Occipital lobe (tissue), 2 donors: ENCODE results near the gene ARPC5. TPM values are rescaled to one million over a fixed set of nuclear protein-coding genes. Genes with fewer than 3 reads are reported as not detected.

Experiments used
- DNase-seq: peaks from one replicate; lab custom pipeline; 2025; lab: John Stamatoyannopoulos, UW
- total RNA-seq: library from RNA; depleted of rRNA; stranded (reverse); fragments of >200 nt; gene quantifications from one replicate; pipeline ENCODE4 v1.2.3, GENCODE V29; 2014

The ARPC5 gene
- total RNA-seq, 1 donor from 2014 or later: 145 TPM

DNA sequence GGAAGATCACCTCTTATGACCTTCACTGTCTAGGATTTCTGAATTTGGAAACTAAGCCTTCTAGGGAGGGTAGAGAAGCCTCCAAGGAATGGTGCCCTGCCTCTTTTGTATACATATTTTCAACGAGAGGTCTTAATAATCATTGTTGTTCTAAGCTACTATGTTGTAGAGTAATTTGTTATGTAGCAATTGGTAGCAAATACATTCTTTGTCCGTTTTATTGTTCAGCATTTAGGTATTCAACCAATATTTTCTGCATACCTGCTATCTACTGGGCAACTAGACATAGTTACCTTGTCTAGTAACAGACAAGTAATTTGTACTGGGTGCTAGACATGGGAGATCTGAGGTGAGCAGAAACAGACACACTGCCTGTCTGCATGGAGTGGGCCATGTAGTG is 24.6 kb downstream of the ARPC5 start:
- no peak for DNase-seq

DNA sequence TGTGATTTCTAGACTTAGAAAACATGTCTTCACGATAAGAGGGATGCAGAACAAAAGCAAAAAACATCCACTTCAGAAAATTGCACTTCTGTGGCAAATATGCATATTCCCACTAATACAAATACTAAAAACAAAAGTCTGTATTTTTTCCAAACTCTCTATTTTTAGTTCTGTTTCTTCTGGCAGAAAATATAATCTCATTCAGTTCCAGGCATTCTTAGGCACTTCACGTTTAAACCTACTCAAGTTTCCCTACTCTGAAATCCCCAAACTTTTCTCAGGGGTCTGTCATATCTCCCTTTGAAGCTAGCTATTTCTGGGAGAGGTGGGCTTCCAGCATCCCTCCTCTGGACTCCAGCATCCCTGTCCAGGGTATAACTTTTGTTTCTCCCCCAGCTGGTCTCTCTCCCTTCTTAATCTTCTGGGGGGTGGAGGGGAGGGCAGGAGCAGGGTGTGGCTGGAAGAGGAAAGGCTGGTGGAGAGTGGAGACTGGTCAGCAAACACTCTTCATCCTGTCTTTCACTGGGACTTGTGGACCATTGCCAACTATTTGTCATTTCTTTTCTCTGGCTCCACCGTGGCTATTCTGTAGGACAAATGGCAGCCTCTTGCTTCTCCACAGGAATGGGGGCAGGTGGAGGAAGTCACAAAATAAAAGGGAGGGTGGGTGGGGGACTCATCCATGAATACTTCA is 25.7 kb downstream of the ARPC5 start:
- DNase-seq: no peak

DNA sequence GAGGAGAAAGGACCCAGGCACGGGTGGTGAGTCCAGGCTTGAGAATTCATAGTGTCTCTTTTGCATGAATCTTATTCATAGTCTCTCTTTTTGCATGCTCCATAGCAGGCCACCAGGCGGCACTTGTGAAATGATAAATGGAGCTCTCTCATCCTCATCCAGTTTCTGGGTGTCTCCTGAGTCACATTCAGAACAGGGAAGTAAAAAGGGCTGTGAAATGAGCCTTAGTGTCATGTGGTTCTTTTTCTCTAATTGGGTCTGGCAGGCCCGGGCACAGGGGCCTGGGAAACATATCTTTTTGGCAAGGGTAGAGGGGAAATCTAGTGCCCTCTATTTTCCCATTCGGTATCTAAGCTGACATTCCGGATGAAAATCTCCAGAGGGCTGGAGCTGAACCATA is 26.3 kb downstream of the ARPC5 start:
- peak; percentile 54 for DNase-seq

DNA sequence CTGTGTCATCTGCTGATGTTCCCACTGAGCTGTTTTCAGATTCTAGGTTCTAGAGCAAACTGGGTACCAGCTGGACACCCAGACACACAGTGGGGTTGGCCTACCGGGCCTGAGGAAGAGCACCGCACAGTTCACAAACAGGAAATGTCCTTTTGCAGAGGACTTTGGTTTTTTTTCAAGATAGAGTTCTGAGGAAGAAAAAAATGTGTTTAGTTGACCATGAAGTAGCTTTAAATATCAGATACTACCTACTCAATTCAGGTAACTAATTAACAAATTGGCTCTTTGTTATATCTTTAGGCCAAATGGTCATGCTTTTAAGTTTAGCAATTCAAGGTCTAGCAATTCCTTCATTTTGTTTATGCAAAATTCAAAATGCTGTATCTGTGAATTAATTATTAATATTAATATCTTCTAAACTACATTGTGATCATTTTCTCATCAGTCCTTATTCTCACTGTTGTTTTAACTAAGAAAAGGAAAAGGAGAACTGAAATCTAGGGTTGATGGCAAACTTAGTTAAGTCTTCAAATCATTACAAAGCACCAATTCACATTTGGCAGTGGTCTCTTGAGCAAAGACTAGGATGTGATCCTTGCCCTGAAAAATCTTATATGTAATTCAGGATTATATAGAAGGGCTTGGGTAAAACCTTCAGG is 28.1 kb downstream of the ARPC5 start:
- no peak for DNase-seq

DNA sequence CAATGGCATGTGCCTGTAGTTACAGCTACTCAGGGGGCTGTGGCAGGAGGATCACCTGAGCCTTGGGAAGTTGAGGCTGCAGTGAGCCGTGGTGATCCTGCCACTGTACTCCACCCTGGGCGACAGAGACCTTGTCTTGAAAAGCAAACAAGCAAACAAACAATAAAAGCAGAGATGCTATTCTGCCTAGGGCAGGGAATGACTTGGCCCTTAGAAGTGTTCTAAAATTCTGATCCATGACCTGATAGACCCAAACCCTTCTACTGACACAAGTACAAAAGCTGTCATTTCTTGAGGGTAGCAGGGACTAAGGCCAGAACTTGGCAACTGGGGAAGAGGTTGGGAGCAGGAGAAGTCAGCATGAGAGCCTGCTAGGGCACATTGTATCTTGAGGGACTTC is 29.7 kb downstream of the ARPC5 start:
- DNase-seq: no peak

DNA sequence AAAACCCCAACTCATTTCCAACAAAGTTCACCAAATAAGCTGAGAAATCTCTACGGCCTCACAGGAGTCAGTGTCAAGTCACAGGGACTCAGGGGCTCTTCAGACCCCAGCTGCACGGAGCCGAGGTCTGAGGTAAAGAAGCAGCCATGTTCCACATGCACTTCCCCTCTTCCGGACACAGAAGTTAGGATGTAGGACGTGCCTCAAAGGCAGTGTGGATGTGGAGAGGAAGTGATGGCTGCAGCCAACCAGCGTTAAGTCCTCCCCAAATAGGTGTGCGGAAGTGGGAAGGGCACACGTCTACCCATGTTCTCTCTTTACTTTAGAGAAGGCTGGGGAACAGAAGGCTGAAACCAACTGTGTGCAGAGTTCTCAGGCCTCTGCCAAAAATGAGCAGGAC is 30.8 kb downstream of the ARPC5 start:
- no peak for DNase-seq

DNA sequence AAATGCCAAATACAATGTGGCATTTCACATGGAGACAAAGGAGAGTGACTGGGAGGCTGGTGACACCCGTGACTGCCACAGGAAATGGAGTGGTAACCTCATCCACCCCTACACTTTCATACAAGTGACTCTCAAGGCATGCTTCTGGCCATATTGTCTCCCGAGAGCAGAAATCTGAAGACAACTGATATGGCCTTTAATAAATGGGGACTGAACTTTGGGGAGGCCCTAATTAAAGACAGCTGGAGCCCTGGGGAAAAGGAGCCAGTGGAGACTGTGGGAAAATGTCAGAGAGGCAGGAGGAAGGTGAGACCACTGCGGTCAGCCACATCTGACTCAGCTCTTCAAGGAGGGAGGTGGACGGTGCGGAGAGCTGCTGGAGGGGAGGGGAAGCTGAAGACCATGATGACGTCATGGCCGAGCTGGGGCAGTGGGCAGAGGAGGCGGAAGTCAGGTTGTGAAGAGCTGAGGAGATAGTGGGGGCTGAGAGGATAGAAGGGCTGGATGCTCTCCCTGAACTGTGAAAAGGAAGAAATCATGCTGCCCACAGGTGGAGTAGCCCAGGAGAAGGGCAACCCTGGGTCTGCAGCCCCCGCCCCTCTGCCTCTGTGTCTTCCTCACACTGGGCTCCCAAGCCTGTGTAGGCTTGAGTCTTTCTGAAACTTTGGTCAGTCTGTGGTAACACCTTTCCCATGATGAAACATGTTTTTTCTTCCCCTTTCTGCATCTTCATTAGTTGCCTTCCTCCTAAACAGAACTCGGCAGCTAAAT is 31.4 kb downstream of the ARPC5 start:
- DNase-seq: no peak

DNA sequence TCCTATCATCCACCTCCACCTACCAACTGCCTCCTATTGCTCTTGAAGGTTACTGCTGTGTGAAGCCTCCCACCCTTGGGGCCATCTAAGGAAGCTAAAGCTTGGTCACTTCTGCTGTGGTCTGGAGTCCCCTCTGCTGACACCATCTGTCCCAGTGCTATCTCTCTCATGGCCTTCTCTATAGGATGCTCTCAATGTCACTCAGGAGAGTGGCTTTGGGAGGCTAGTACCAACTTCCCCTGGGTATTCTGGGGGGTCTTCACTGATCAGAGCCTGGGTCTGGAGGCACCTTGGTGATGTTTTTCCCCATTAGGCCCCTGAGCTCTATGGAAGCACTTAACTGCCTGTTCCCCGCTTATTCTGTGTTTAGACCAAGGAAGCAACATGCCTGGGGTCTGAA is 33.1 kb downstream of the ARPC5 start:
- no peak for DNase-seq

DNA sequence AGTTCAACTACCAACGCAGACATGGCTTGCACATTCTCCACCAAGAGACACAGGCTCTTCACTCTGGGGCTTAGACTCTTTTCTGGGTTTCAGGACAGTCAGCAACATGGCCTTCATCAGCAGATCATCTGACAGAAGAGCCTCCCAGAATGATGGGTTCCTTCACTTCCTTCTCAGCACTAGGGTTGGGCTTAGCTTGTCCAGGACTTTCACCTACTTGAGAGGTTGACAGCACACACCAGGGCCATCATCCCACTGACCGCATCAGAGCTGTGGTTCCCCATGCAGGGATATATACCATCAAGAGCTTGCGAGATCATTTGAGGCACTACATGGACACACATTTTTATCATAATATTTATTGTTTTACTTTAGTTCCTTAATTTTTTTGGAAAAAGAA is 34.9 kb downstream of the ARPC5 start:
- no peak for DNase-seq

DNA sequence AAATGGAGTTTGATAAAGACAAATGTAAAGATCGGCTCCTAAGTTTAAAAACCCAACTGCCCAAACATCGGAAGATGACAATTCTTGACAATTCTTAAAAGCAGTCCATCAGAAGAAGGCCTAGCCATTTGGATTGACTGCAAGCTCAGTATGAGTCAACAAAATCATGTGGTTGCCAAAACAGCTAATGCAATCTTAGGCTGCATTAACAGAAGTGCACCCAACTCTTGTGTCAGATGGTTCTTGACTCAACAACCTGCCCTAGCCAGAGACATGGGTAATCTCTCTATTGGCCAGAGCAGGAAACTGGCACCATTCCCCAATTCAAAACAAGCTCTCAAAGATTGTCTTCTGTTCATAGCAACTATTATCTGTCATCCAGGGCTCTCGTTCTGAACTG is 35.4 kb downstream of the ARPC5 start:
- DNase-seq: no peak

DNA sequence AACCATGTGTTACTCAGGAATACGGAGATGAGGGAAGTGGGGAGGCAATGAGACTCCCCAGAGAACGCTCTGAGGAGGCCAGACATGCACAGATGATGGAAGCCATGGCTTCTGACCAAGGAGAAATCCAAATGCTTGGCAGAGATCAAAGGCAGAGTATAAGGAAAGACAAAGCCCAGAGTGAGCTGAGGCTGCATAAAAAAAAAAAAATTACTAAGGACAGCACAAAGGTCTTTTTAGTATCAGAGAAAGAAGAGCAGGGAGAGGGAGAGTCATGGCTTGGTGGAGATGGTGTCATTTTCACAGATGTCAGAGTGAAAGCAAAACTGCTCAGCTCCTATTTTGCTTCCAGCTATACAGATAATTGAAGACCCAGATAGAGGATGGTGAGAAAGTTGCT is 37.2 kb downstream of the ARPC5 start:
- DNase-seq: no peak

DNA sequence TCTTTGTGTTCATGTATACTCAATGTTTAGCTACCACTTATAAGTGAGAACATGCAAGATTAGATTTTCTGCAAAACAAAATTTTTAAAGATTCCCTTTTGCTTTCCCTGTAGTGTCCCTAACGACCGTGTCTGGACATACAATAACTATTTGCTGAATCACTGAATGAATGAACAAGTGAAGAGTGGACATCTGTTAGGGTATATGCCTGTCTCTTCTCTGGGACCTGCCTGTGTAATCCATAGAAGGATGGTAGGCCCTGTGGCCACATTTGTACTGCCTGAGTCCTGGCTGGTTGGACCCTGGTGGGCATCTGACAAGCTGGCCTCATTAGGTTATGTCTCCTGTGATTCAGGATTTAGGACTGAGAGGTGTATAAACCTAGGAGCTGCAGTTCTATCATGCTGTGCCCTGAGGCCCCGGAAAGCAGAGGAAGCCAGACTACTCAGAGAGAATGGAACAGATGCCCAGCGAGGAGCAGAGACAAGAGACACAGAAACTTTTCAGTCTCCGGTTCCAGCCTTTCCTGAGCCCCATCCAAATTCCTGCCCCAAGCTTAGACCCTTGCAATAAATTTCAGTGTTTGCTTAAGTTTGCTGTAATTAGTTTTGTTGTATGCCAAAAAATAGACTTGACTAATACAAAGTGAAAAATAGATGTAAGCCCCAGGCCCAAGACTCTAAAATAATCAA is 37.8 kb downstream of the ARPC5 start:
- no peak for DNase-seq

DNA sequence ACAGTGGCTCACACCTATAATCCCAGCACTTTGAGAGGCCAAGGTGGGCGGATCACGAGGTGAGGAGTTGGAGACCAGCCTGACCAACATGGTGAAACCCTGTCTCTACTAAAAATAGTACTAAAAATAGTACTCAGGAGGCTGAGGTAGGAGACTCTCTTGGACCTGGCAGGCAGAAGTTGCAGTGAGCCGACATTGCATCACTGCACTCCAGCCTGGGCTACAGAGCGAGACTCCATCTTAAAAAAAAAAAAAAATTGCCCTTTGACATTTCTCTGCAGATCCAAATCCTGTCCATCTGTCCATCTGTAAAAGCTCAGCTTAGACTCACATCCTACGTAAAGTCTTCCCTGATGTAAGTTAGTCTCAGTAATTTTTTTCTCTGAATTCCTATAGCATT is 39.1 kb downstream of the ARPC5 start:
- no peak for DNase-seq

DNA sequence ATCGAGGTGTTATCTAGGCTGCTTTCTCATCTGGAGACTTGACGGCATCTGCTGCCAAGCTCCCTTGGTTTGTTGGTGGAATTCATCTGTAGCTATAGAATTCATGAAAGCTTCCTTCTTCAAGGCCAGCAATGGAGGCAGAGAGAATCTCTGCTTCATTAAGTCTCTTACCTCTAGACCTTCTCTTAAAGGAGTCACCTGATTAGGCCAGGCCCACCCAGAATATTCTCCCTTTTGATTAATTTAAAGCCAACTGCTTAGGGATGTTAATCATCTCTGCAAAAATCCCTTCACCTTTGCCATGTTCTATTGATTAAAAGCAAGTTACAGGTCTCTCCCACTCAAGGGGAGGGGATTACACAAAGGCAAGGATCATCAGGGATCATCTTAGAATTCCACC is 40.0 kb downstream of the ARPC5 start:
- no peak for DNase-seq

DNA sequence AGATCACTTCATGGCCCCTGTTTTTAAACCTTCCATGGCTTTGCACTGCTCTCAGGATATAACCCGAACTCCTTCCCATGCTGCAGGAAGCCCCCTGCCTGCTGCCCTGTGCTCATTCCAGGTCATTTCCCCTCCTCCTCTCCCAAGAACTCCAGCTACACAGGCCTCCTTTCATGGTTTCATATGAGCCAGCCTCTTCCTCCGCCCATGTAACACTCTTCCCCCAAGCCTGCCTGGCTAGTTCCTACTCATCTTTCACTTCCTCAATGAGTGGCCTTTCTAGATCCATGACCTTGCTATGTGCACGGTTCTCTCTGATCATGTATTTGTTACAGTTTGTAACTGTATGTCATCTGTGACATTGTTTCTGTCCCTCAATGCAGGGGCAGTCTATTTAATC is 42.2 kb downstream of the ARPC5 start:
- no peak for DNase-seq

DNA sequence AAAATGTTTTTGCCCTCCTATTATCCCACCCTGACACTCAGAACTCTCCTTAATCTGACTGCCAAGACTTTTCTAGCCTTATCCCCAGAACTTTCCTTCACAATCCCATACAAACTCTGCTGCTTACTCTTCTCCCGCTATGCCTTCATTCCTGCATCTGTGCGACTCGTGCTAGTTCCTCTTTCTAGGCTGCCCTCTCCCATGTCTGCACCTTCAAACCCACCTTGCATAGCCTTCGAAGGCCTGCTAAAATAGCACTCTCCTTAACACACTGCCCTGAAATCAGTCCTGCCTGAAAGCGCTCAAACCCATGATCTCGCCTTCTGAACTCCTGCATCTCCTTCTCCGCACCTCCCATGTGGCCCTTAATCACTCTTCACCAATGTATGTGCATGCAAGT is 42.9 kb downstream of the ARPC5 start:
- no peak for DNase-seq

DNA sequence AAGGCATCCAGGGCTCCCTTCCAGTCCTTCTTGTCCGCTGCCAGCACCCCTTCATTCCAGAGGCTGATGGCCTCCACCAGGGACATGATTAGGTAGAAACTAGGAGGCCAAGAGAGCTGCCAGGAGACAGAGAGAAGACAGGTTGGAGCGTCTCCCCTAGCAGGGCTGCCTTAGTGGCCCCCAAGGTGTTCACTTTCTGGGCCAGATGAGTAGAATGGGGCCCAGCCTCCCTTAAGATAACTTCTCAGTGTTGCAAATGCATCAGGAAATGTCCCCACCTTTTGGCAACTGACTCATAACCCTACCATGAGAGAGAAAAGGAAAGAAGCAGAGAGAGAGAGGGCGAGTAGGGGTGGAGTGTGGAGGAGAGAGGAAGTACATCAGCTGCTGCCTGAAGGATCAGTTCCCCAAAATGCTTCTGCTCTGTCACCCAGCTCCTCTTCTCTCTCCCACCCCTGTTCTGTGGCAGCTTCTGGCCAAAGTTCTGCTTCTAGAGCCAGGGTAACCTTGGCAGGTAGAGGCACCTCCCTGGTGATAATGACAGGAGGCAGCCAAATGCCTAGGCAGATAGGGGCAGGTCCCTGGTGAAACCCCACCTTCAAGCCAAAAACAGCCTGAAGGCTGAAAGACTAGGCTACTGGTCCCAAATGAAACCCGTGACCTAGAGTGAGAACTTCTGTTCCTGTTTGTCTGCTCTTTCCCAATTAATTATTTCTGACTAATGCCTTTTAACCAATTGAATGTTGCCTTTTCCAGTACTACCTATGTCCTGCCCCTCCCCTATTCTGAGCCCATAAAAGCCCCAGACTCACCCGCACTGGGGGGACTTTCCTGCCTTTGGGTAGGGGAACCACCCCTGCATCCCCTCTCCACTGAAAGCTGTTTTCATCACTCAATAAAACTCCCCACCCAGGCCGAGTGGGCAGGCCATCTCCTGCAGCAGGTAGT is 45.1 kb downstream of the ARPC5 start, which contains the start of gene NCF2:
Gene NCF2 (minus strand): TSS at position 216 of the 948 bp plus-strand sequence. CDS start 130 bp downstream, at position 86.
- DNase-seq: no peak

DNA sequence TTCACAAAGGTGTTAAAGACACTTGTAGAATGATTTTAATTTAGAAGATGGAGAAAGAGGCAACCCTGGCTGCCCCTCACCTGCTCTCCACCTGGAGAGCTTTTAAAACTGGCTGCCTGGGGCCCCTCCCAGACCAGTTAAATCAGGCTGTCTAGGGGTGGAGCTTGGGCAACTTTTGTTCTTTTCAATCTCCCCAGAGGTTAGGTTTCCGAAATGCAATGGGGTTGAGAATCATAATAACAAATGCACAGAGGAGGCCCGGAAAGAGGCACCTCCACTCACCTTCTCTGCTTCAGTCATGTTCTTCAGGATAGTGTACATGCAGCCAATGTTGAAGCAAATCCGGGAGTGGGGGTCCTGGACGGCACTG is 45.7 kb downstream of the ARPC5 start:
- DNase-seq: no peak

DNA sequence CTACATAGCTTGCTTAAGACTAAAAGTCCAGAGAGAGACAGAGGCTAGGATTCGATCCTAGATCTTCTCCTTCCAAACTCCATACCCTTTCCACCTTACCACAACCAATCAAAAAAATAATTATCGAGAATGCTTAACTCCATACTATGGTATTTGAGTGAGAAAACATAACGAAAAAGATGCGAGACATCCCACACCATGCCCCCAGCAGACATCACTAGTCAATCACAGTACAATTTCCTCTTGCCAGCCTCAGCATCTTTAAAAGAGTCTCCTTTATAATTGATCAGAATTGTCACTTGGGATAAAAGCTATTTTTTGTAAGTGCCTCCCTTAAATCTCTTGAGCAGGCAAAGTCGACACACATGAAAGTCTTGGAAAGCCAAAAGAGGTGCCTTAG is 46.2 kb downstream of the ARPC5 start:
- DNase-seq: no peak

DNA sequence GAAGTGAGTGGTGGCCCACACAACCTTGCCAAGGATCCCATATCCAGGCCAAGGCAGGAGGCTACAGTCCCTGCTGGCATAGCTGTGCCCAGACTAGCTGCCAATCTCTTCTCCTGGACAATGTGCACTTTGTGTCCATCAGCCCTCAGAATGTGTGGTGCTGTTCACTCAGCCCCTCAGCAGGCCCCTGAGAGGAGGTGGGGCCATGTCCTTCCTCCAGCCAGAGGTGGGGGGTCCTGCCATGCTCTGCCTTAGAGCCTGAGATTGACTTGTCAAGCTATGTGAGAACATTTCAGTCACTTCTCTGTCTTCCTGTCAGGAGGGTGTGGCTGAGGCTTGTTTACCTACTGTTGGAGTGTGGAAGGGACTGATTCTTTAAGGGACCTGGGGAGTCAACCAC is 46.8 kb downstream of the ARPC5 start:
- DNase-seq: no peak

DNA sequence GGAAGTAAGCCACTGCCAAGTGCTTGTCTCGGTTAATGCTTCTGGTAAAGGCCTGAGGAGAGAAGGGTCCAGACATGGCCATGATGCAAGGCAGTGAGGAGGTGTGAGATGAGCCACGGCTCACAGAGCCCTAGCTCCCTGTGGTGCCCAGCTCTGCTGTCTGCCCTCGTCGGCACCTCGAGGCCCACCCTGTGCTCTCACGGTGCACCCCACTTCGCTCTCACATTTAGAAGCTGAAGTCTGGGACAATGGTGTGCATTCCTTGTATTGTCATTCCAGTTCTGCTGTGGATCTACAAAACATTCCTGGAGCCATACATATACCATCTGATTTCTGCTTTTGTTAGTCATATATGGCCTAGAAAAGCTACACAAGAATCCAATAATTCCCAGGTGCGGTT is 48.7 kb downstream of the ARPC5 start:
- DNase-seq: no peak
